AG08396 (cell line): ENCODE data around the gene NOTUM.
"Not testable (repeated sequence)": the region's sequence is repeated elsewhere in the genome, so short reads cannot be mapped to it uniquely, and the experiment has no call there.

Experiments
- DNase-seq: peaks from one replicate; pipeline ENCODE4 v3.0.0; 2012; ENCODE audit warnings: low spot score, mixed read lengths

NOTUM gene

GRCh38 chr17:81957691-81958432 is 3.1 kb downstream of the NOTUM start:
- no peak for DNase-seq

GRCh38 chr17:81956607-81957589 is 4.1 kb downstream of the NOTUM start:
- DNase-seq, result no peak

- DNase-seq, result no peak
These were observed 5.0 kb downstream of the NOTUM start for GRCh38 chr17:81955756-81956544.

- DNase-seq, result no peak
These were observed 5.8 kb downstream of the NOTUM start for GRCh38 chr17:81955058-81955681.

GRCh38 chr17:81954131-81955057 is 6.6 kb downstream of the NOTUM start:
- DNase-seq, result no peak

GRCh38 chr17:81953443-81953842 is 7.5 kb downstream of the NOTUM start:
- not testable (repeated sequence) for DNase-seq

- no peak for DNase-seq
These were observed 8.2 kb downstream of the NOTUM start for GRCh38 chr17:81952792-81953228.

- DNase-seq, result no peak
These were observed 9.0 kb downstream of the NOTUM start for GRCh38 chr17:81951785-81952684.

GRCh38 chr17:81950501-81950900 is 10.5 kb downstream of the NOTUM start:
- no peak for DNase-seq

- no peak for DNase-seq
These were observed 12.2 kb downstream of the NOTUM start for GRCh38 chr17:81948635-81949378.

GRCh38 chr17:81947189-81947588 is 13.8 kb downstream of the NOTUM start, which contains the start of gene MYADML2:
Gene MYADML2, minus strand, starts transcription at chr17:81947233. Its CDS starts 5,492 bp downstream, at chr17:81941741.
- DNase-seq, result no peak

GRCh38 chr17:81944858-81945257 is 16.1 kb downstream of the NOTUM start:
- no peak for DNase-seq

GRCh38 chr17:81942167-81942553 is 18.8 kb downstream of the NOTUM start:
- DNase-seq, result no peak

- DNase-seq, result no peak
These were observed 19.4 kb downstream of the NOTUM start for GRCh38 chr17:81941484-81942166.

- DNase-seq, result no peak
These were observed 20.2 kb downstream of the NOTUM start for GRCh38 chr17:81940538-81941483.

- DNase-seq, result no peak
These were observed 21.1 kb downstream of the NOTUM start for GRCh38 chr17:81939881-81940385.

- no peak for DNase-seq
These were observed 21.8 kb downstream of the NOTUM start for GRCh38 chr17:81939218-81939617.
